Common myeloid progenitor, CD34-positive (primary cell): ENCODE measurements around the gene GP1BB.

Experiments used
- CTCF ChIA-PET: fragments of 350-600 bp; sonication (Branson Sonifier 250); formaldehyde crosslinking; loops from one replicate; lab custom pipeline; 2021; ENCODE audit warnings: antibody characterized with exemption; lab: Charles Lee
- POLR2A ChIA-PET: fragments of 350-600 bp; sonication (Branson Sonifier 250); formaldehyde crosslinking; loops from one replicate; lab custom pipeline; 2021; ENCODE audit warnings: antibody characterized with exemption; lab: Charles Lee
- DNase-seq, 3 donors: peaks; one replicate each; pipeline versions ENCODE4 v3.0.0 to v3.0.0-alpha.2; 2013
- H3K27ac ChIP-seq, 2 experiments: 1 replicate in 1 of 2; 2 replicates in 1 of 2; pipeline ENCODE4 v1.7.0; 2013; ENCODE audit warnings: inconsistent platforms in 2 of 2, low read length in 2 of 2, mild to moderate bottlenecking in 2 of 2, low read depth in 1 of 2, moderate library complexity in 1 of 2; ENCODE audit not compliant: severe bottlenecking in 2 of 2, insufficient read depth in 1 of 2, poor library complexity in 1 of 2
- H3K27me3 ChIP-seq, 5 experiments: replicated peaks in 2 of 5; 1 replicate in 3 of 5; 2 replicates in 2 of 5; pipeline versions ENCODE4 v1.6.1 to v1.7.0; 2013; ENCODE audit warnings: low read length in 4 of 5, mild to moderate bottlenecking in 2 of 5, moderate library complexity in 2 of 5, inconsistent platforms in 1 of 5; ENCODE audit not compliant: insufficient read depth in 5 of 5, control insufficient read depth in 4 of 5
- H3K36me3 ChIP-seq, 4 experiments: 1 replicate in 2 of 4; 2 replicates in 2 of 4; pipeline versions ENCODE4 v1.6.1 to v1.7.0; 2013; ENCODE audit warnings: low read length in 3 of 4, control low read depth in 1 of 4, mild to moderate bottlenecking in 1 of 4; ENCODE audit not compliant: control insufficient read depth in 4 of 4, insufficient read depth in 4 of 4
- H3K4me1 ChIP-seq, 4 experiments: 1 replicate in 3 of 4; 2 replicates in 1 of 4; pipeline versions ENCODE4 v1.6.1 to v1.7.1; 2013; ENCODE audit warnings: low read length in 3 of 4, mild to moderate bottlenecking in 3 of 4, control low read depth in 1 of 4, inconsistent platforms in 1 of 4, moderate library complexity in 1 of 4; ENCODE audit not compliant: control insufficient read depth in 4 of 4, insufficient read depth in 4 of 4; ENCODE audit errors: control extremely low read depth in 1 of 4
- H3K4me3 ChIP-seq, 7 experiments: 1 replicate in 4 of 7; 2 replicates in 3 of 7; pipeline versions ENCODE4 v1.5.1 to v1.7.0; 2013; ENCODE audit warnings: mild to moderate bottlenecking in 7 of 7, low read length in 6 of 7, moderate library complexity in 6 of 7, inconsistent platforms in 2 of 7, low read depth in 2 of 7, control low read depth in 1 of 7; ENCODE audit not compliant: insufficient read depth in 4 of 7, control insufficient read depth in 1 of 7; ENCODE audit errors: extremely low read depth in 1 of 7
- H3K9me3 ChIP-seq, 5 experiments: 1 replicate in 4 of 5; 2 replicates in 1 of 5; pipeline versions ENCODE4 v1.6.1 to v1.7.1; 2013; ENCODE audit warnings: low read length in 4 of 5, mild to moderate bottlenecking in 2 of 5, inconsistent platforms in 1 of 5, low read depth in 1 of 5, moderate library complexity in 1 of 5; ENCODE audit not compliant: control insufficient read depth in 4 of 5, insufficient read depth in 2 of 5; ENCODE audit errors: control extremely low read depth in 1 of 5
- WGBS: methylation state at CpG from one replicate; pipeline ENCODE4 v1.1.5; 2013; ENCODE audit not compliant: insufficient coverage; 5-methylcytosine and 5-hydroxymethylcytosine counted together

Gene GP1BB

GRCh38 chr22:19735665-19736510 lies 12.5 kb downstream of the GP1BB start:
- WGBS, result 82% methylated on average over 19 of the region's 21 CpGs
- Histone ChIP-seq H3K9me3 (no peaks in the 10 kb centered on the region), H3K4me3 (no peak overlapping the region)

GRCh38 chr22:19737846-19738663 lies 14.7 kb downstream of the GP1BB start:
- no peaks in the 10 kb centered on the region for H3K36me3 ChIP-seq
- no peak for DNase-seq
- 96% methylated on average over 12 of the region's 17 CpGs for WGBS
- no peaks in the 10 kb centered on the region for H3K4me1 ChIP-seq
- no peak overlapping the region for H3K4me3 ChIP-seq
- CTCF ChIA-PET, result no interaction called here
- H3K27ac ChIP-seq, result no peak overlapping the region
- POLR2A ChIA-PET, result no interaction called here
- H3K27me3 ChIP-seq, result no peaks in the 10 kb centered on the region
- H3K9me3 ChIP-seq, result no peaks in the 10 kb centered on the region

More at GRCh38 chr22:19735665-19736510, 12.5 kb downstream of the GP1BB start:
- POLR2A ChIA-PET, result no interaction called here
- H3K27me3 ChIP-seq, result peaks cover 0 to 2% (median 0%) of the 10 kb centered on the region in 5 experiments
- DNase-seq, result no peak
- CTCF ChIA-PET, result no interaction called here
- peaks cover 0 to 6% (median 3%) of the 10 kb centered on the region in 4 experiments for H3K4me1 ChIP-seq
- no peak overlapping the region for H3K27ac ChIP-seq
- no peaks in the 10 kb centered on the region for H3K36me3 ChIP-seq

GRCh38 chr22:19738664-19739447 lies 15.5 kb downstream of the GP1BB start:
- ChIA-PET CTCF (no interaction called here), POLR2A (no interaction called here)
- Histone ChIP-seq H3K36me3 (no peaks in the 10 kb centered on the region), H3K27ac (no peak overlapping the region), H3K4me3 (no peak overlapping the region), H3K4me1 (no peaks in the 10 kb centered on the region), H3K27me3 (no peaks in the 10 kb centered on the region), H3K9me3 (no peaks in the 10 kb centered on the region)
- no peak for DNase-seq
- WGBS, result 90% methylated on average over 28 of the region's 31 CpGs

GRCh38 chr22:19739448-19739895 lies 16.1 kb downstream of the GP1BB start:
- CTCF ChIA-PET, result interaction anchor here (3.8 kb wide), 1 partner anchor 9 kb away, joined by 30 read pairs; no protein-coding TSS in a partner anchor
- no peak for DNase-seq
- Histone ChIP-seq H3K36me3 (no peaks in the 10 kb centered on the region), H3K4me1 (no peaks in the 10 kb centered on the region), H3K4me3 (no peak overlapping the region), H3K27me3 (no peaks in the 10 kb centered on the region), H3K27ac (no peak overlapping the region), H3K9me3 (no peaks in the 10 kb centered on the region)
- 92% methylated on average over 13 of the region's 16 CpGs for WGBS
- POLR2A ChIA-PET, result no interaction called here

GRCh38 chr22:19739911-19740449 lies 16.6 kb downstream of the GP1BB start:
- CTCF ChIA-PET, result interaction anchor here (3.8 kb wide), 1 partner anchor 9 kb away, joined by 30 read pairs; no protein-coding TSS in a partner anchor
- no peak for DNase-seq

GRCh38 chr22:19740586-19740985 lies 17.2 kb downstream of the GP1BB start:
- H3K9me3 ChIP-seq, result no peaks in the 10 kb centered on the region
- no peaks in the 10 kb centered on the region for H3K36me3 ChIP-seq
- H3K27ac ChIP-seq, result no peak overlapping the region
- no peaks in the 10 kb centered on the region for H3K27me3 ChIP-seq
- no peaks in the 10 kb centered on the region for H3K4me1 ChIP-seq
- no peak overlapping the region for H3K4me3 ChIP-seq
- ChIA-PET POLR2A (no interaction called here), CTCF (interaction anchor here (3.8 kb wide), 1 partner anchor 10 kb away, joined by 30 read pairs; no protein-coding TSS in a partner anchor)
- DNase-seq, result no peak
- 93% methylated on average over 14 of the region's 15 CpGs for WGBS

More at GRCh38 chr22:19739911-19740449, 16.6 kb downstream of the GP1BB start:
- no peak overlapping the region for H3K4me3 ChIP-seq
- H3K4me1 ChIP-seq, result no peaks in the 10 kb centered on the region
- H3K9me3 ChIP-seq, result no peaks in the 10 kb centered on the region
- WGBS, result 95% methylated on average over 6 of the region's 7 CpGs
- POLR2A ChIA-PET, result no interaction called here
- H3K27me3 ChIP-seq, result no peaks in the 10 kb centered on the region
- no peaks in the 10 kb centered on the region for H3K36me3 ChIP-seq
- H3K27ac ChIP-seq, result no peak overlapping the region
